Amygdala (tissue), 56 donors: ENCODE results near the gene FOXQ1.

Experiments used
- DNase-seq, 56 donors: peaks; one replicate each; lab custom pipeline; 2025; lab: John Stamatoyannopoulos, UW

FOXQ1 gene

DNA sequence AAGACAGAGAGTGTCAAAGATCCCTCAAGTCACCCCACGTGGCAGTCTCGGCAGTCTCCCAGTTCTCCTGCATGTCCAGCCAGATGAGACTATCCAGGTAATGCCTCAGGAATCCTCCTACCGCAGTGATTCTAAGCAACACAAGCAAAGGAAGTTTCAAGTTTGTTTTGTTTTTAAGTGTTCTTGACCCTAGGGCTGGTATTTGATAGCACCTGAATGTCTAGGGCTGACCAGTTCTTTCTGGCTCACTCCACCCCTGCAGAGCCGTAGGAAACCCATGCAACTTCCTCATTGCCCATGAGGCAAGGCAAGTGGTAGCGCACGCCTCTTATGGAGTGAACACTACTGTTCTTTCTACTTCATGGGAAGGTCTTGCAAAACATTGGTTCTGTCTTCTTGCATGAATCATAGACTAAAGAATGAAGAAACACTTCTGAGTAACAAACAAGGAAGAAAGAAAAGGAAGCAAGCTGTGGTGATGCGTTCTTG, 24.8 kb upstream of the FOXQ1 start:
- DNase-seq: no peak

DNA sequence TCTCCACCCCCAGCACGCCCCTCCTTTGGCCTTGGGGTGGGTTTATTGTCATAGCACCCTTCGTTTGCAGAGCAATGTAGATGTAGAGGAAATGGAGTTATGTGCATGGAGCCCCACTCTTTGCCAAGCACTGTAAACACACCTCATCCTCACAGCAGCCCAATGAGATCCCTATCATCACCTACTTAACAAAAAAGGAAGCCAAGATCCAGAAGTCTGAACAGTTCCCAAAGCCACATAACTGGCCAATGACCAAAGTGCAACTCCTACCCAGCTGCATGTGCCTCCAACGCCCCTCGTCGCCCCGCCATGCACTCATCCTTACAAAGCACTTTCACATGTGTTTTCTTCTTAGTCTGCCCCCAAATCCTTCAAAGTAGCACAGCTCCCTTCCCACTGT, 21.8 kb upstream of the FOXQ1 start:
- no peak for DNase-seq

DNA sequence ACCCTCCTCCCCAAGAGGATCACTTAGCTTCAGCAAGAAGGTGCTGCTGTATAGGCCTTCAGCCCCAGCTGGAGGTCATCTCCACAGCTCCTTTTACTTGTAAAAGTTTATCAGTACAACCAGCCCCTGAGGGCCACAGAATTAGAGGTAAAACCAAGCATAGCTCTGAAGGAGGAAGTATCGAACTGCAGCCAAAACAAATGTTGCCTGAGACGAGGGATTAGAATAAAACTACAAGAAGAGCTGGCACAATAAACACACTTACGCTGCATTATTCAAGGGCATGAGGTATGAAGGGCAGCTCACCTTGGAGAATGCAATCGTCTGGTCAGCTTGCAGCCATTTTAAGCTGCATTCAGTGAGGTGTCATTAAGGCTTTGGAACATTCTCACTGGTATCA, 21.1 kb upstream of the FOXQ1 start:
- DNase-seq: no peak

DNA sequence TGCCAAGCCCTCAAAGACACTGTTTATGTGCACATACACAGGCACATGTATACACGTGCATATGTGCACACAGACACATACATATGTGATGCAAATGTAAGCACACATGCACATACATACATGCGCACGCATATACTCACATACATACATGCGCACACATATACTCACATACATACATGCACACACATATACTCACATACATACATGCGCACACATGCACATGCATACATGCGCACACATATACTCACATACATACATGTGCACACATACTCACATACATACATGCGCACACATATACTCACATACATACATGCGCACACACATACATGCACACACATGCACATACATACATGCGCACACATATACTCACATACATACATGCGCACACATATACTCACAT, 20.5 kb upstream of the FOXQ1 start:
- no peak for DNase-seq

DNA sequence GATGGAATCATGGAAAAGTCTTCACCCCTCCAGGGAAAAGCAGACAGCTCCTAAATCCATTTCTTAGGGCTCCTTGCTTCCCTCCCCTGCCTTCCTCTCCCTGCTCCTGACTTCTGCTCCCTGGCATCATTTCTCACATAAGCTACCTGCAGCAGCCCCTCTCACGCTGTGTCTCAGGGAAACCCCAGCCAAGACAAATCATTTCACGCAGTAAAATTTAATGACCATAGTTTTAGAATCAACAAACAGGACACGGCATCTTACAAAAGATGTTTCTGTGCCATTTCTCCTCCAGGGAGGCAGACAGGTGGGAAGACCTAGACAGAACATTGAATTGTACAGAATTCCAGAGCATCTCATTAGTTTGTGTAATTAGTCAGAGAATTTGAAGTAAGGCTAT, 16.5 kb upstream of the FOXQ1 start:
- DNase-seq: no peak

DNA sequence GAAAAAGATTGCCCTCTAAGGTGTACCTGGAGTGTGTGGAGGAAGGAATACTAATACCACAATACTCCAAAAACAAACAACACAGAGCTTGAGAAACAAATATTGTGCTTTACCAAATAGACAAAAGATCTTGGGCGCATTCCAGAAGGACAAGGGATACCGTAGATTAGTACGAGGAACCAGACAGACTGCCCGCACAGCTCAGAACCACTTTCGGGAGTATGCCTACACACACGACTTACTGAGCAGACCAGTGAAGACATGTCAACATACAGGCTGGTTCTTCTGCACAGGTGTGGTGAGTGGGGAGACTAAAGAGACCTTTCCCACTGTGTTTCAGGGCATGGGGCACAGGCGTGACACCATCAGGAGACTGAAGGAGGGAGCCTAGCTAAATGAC, 15.8 kb upstream of the FOXQ1 start:
- no peak for DNase-seq

DNA sequence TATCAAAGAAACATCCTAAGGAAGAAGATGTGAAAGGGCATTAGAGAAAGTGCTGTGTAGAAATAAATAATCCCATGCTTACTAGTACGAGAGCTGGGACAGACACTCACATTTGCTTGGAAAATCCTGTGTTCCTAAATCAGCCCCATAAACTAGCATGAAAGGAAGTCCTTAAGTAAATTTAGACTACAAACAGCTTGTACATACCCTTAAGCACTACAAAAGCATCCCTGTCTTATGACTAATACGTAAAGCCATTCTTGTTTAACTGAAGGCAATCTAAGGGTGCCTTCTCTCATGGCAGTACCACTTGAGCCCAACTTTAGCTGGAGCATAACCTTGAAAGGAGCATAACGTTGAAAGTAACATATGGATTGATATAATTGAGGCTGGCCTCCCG, 15.4 kb upstream of the FOXQ1 start:
- peak in 1 of 56 donors; percentile 13 for DNase-seq

DNA sequence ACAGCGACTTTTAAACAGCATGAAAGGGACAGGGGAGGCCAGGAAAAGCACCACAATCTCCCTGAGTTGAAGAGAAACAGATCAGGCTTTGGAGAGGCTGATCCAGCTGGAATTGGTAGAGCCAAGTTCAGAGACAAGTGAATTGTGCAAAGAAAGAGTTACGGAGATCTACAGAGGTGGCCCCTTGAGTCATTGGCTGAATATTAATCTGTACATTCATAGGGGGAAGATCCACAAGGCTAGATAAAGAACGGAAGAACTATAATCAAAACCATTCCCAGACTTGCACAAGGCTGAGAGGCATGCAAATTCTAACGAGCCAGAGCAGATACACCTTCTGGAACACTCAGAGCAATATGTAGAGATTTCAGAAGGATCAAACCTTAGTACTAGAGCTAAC, 14.2 kb upstream of the FOXQ1 start:
- DNase-seq: no peak

DNA sequence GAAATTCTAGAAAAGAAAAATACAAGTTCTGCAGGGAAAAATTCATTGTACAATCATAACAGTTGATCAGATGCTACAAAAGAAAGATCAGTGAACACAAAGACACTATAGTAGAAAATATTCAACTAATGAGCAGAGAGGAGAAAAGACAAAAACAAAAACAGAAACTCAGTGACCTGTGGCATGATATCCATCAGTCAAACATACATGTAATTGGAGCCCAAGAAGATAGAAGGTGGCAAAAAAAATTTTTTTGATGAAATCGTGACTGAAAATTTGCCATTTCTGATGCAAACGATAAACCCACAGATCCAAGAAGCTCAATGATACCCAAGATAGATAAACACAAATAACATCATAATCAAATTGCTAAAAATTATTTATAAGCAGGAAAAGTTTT, 13.1 kb upstream of the FOXQ1 start:
- no peak for DNase-seq

DNA sequence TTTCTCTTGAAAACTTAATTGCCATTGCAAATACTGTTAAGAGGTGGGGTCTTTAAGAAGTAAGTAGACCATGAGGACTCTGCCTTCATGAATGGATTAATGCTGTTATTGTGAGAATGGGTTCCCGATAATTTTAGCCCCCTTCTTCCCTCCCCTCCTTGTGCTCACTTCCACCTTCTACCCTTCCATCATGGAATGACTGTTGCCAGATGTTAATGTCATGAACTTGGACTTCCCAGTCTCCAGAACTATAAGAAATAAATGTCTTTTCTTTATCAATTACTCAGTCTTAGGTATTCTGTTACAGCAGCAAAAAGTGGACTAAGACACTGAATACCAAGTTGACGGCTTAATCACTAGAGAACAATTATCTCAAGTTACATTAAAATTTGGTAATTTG, 5.8 kb upstream of the FOXQ1 start:
- no peak for DNase-seq

DNA sequence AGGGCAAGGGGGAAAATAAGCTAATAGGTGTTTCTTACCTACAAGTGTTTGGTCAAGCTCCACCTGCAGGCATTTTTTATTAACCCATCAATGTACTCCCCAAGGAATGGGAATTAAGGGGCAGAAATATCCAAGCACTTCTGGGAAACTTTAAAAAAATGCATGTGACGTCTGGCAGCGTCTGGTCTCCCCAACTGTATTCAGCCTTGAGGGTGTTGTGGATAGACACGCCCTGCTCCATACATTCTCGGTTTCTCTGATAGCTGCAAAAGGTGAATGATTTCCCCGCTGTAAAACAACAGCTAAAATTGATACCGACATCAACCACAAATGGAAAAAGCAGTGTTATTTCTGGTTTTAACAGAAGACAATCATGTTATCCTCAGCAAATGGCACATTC, 2.5 kb upstream of the FOXQ1 start:
- DNase-seq: no peak

DNA sequence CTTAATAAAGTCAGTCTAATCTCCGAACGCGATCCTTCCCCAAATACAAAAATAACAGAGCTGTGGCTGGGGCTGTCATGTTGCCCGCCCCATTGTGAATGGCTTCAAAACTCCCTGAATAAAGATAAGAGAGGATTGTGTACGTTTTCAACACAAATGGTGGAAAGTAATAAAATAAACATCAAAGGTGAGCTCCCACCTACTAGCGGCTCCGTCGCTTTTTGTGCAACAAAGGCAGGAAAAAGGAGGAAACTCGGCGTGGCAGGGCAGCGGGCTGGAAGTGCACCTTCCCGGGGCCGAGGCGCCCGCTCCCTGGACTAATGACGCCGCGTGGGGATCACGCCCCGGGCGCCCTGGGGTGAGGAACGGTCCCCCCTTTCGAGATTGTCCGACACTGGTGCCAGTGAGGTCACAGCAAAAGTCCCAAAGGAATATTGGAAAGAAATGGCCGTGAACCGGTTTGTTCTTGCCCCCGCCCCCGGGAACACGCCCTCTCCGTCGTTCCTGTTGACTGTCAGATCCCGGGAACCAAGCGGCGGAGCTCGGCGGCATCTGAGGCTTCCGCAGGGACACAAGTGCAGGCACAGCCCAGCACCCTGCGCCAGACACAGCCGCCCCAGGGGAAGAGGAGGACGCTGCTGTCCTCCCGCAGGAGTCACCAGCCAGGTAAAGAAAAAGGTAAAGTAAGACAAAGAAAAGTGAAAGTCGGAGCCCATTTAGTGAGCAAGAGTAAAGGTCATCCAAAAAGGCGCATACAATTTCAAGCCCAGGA, 1.1 kb upstream of the FOXQ1 start:
- DNase-seq: no peak

DNA sequence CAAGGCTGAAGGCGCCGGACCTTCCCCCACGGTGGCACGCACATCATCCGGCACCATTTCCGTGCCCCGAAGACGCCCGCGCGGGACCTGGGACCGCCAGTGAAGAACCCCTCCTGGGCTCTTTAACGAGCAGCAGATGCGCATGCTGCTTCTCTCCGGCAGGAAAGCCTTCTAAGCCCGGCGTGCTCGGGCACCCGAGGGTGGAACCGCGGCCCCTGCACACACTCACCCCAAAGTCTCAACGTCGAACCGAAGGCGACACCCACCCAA, 240 bp downstream of the FOXQ1 start:
- peak in 1 of 56 donors; percentile 11 for DNase-seq

DNA sequence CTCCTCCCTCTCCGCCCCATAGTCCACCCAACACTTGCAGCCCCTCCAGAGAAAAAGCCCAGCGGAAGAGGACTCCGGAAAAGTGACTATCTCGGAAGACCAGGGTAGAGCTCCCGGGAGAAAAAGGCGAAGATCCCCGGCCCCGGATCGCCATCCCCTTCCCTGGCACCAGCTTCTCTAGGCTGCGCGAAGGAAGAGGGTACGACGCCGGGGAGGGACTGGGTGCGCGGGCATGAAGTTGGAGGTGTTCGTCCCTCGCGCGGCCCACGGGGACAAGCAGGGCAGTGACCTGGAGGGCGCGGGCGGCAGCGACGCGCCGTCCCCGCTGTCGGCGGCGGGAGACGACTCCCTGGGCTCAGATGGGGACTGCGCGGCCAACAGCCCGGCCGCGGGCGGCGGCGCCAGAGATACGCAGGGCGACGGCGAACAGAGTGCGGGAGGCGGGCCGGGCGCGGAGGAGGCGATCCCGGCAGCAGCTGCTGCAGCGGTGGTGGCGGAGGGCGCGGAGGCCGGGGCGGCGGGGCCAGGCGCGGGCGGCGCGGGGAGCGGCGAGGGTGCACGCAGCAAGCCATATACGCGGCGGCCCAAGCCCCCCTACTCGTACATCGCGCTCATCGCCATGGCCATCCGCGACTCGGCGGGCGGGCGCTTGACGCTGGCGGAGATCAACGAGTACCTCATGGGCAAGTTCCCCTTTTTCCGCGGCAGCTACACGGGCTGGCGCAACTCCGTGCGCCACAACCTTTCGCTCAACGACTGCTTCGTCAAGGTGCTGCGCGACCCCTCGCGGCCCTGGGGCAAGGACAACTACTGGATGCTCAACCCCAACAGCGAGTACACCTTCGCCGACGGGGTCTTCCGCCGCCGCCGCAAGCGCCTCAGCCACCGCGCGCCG, 822 bp downstream of the FOXQ1 start:
- peak in 1 of 56 donors; percentile 14 for DNase-seq

DNA sequence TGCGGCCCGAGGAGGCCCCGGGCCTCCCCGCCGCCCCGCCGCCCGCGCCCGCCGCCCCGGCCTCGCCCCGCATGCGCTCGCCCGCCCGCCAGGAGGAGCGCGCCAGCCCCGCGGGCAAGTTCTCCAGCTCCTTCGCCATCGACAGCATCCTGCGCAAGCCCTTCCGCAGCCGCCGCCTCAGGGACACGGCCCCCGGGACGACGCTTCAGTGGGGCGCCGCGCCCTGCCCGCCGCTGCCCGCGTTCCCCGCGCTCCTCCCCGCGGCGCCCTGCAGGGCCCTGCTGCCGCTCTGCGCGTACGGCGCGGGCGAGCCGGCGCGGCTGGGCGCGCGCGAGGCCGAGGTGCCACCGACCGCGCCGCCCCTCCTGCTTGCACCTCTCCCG, 1.5 kb downstream of the FOXQ1 start:
- DNase-seq: no peak

DNA sequence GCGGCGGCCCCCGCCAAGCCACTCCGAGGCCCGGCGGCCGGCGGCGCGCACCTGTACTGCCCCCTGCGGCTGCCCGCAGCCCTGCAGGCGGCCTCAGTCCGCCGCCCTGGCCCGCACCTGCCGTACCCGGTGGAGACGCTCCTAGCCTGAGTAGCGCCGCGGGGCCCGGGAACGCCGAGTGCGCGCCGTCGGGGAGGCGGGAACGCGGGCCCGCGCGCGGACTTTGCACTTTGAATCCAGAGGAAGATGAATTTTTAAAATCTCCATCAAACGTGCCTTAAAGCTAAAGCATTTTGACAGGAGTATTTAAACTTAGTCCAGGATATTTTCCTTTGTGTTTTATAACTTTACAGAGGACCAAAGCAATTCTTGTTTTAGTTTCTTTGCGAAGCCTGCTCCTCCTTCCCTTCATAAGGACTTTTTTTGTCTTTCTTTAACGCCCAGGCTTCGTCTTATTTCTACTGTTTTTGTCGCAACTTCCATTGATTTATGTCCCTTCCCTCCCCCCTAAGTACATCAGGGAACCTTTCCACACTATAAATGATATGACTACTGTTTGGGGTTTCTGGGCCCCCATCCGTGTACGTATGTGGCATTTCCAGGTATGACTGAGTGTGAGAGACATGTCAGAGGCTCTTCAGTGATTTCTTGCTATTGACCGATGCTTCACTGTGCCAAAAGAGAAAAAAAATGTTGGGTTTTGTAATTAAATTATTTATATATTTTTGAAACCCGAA, 2.0 kb downstream of the FOXQ1 start:
- peak in 2 of 56 donors; percentile 5 to 20 for DNase-seq

DNA sequence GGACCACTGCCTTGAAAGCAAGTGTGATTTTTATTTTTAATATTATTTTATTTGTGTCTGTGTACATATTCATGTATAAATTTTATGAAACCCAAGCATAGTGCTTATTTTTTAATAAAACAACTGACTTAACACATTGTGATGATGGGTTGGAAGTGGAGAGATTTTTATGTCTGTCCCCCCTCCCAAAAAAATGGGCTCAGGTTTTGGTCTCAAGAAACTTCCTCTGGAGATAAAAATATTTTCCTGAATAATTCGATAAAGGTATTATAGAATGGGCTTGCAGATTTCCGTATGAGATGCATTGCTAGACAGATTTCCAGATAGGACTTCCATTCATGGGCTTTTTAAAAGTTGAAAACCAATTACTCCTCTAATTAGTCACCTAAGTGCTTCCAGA, 2.7 kb downstream of the FOXQ1 start:
- DNase-seq: no peak

DNA sequence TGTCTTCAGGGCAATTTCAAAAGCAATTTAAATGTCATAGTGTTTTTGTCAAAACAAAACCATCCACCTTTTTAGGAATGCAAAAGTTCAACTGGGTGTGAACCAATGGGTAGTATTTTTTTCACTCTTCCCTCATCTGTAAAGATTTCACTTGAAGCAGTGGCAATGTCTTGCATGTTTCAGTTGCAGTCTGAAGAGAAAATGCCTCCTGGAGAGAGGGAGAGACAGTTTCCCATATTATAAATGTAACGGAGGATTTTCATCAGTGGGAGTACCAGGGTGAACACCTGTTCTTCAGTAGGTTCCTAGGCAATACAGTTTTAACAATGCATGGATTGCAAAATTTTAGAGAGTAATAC, 3.3 kb downstream of the FOXQ1 start:
- no peak for DNase-seq

DNA sequence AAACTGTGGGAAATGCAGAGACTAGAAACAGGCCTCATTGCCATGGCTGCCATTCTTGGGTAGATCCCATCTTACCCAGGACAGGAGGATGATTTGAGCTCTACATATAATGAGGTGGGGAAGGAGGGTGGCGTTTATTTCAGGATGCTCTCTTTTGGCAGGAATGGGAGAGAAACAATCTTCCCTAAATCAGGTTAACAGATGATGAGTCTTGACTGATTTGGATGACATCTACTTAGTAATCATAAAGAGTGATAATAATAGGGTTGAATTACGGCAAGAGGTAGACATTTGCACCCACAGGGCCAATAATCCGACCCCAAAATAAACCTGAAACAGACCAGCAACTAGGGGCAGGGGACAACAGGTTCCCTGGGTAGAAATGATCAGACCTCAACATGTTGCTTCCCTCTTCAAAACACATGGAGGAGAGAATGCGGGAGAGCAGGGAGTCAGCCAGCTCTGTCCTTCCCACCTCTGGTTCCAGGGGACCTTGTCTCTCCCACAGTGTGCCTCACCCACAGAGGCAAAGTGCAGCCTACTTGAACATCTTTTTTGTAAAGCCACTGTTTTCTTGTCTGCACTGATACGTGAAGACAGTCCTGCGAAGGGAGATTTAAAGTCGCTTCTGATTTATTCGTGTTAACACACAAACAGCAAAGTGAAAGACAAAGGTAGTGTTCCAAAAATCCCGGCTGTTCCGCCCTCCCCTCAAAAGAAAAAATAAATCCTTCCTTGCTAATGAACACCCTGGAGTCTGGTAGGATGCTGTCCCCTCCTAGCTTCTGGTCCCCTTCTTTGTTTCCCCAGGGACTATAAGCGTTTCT, 3.9 kb downstream of the FOXQ1 start:
- DNase-seq: no peak

DNA sequence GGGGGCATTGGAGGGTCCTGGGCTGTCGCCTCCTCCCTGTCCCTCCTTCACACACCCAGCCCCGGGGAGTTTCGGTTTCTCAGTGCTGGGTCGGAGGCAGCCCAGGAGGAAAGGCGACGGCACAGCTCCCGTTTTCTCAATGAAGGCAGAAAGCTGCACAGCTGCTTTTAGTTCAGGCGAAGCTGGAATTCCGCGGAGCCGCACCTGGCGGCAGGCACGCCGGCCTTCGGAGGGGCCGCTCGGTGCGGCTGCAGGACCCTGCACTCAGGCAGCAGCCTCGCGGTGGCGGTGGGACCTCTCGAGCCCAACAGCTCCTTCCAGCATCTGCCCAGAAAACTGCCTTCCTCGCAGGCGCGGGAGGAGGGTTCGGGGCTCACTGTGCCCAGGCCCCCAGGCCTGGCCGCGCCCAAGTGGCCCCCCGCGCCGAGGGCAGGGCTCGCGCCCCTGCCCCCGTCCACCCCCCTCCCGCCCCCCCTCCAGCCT, 4.6 kb downstream of the FOXQ1 start:
- DNase-seq: peak in 1 of 56 donors; percentile 18
